ENCODE data around the gene DUSP23. TPM values are rescaled to one million over a fixed set of nuclear protein-coding genes. Genes with fewer than 3 reads are reported as not detected.

DUSP23 gene
- total and polyA plus RNA-seq, 4 experiments from 2014 or later, result 14.5 to 73.8 (median 30.3) TPM

DNA sequence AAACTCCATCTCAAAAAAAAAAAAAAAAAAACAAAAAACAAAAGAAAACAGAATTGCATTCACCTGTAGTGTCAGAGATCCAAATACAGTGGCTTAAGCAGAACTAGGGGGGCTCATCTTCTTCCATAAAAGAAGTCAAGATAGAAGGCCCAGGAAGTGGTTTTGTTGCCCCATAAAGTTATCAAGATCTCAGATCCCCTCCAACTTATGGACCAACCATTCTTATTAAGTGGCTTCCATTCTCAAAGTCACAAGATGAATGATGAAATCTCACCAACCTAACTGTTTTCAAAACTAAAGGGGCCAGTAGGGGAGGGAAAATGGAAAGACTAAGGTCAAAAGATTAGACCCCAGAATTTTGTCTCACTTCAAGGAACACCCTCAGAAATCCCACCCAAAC is 30.1 kb upstream of the DUSP23 start:
- Histone ChIP-seq H3K27ac (ENCODE audit: low read depth, low read length) (no peak overlapping the region), H3K4me1 (ENCODE audit: insufficient read depth, low read length) (no peaks in the 10 kb centered on the region), H3K9me3 (ENCODE audit: control insufficient read depth in 1 of 2, low read length in 2 of 2) (no peaks in the 10 kb centered on the region), H3K36me3 (ENCODE audit: insufficient read depth, low read length) (no peaks in the 10 kb centered on the region), H3K4me3 (ENCODE audit: low read length in 2 of 2) (no peak overlapping the region), H3K27me3 (ENCODE audit: insufficient read depth, low read length) (no peaks in the 10 kb centered on the region)
- ChIA-PET CTCF (ENCODE audit: partially characterized antibody) (no interaction called here), POLR2A (ENCODE audit: partially characterized antibody) (no interaction called here)
- no peak overlapping the region for H3K27ac Mint-ChIP-seq
- no peaks in the 10 kb centered on the region for H3K4me1 Mint-ChIP-seq
- DNase-seq, result no peak
- H3K9me3 Mint-ChIP-seq, result no peaks in the 10 kb centered on the region
- peaks cover 7 to 10% of the 10 kb centered on the region in 2 donors for H3K27me3 Mint-ChIP-seq
- H3K4me3 Mint-ChIP-seq, result no peak overlapping the region
- intact Hi-C loops (cut with micrococcal nuclease), result no loop called here
- H3K36me3 Mint-ChIP-seq, result no peaks in the 10 kb centered on the region

GRCh38 chr1:159751031-159751430 is 29.7 kb upstream of the DUSP23 start:
- Mint-ChIP-seq H3K27me3 (peaks cover 9% of the 10 kb centered on the region in 2 donors), H3K9me3 (no peaks in the 10 kb centered on the region), H3K36me3 (no peaks in the 10 kb centered on the region), H3K4me1 (no peaks in the 10 kb centered on the region), H3K4me3 (no peak overlapping the region), H3K27ac (no peak overlapping the region)
- Histone ChIP-seq H3K4me1 (ENCODE audit: insufficient read depth, low read length) (no peaks in the 10 kb centered on the region), H3K27ac (ENCODE audit: low read depth, low read length) (no peak overlapping the region), H3K27me3 (ENCODE audit: insufficient read depth, low read length) (no peaks in the 10 kb centered on the region), H3K36me3 (ENCODE audit: insufficient read depth, low read length) (no peaks in the 10 kb centered on the region), H3K9me3 (ENCODE audit: control insufficient read depth in 1 of 2, low read length in 2 of 2) (no peaks in the 10 kb centered on the region), H3K4me3 (ENCODE audit: low read length in 2 of 2) (no peak overlapping the region)
- ChIA-PET CTCF (ENCODE audit: partially characterized antibody) (no interaction called here), POLR2A (ENCODE audit: partially characterized antibody) (no interaction called here)
- intact Hi-C loops (cut with micrococcal nuclease), result no loop called here
- DNase-seq, result no peak

GRCh38 chr1:159752135-159752580 is 28.6 kb upstream of the DUSP23 start:
- ChIA-PET POLR2A (ENCODE audit: partially characterized antibody) (no interaction called here), CTCF (ENCODE audit: partially characterized antibody) (no interaction called here)
- intact Hi-C loops (cut with micrococcal nuclease), result no loop called here
- H3K27ac Mint-ChIP-seq, result no peak overlapping the region
- Histone ChIP-seq H3K9me3 (ENCODE audit: control insufficient read depth in 1 of 2, low read length in 2 of 2) (no peaks in the 10 kb centered on the region), H3K27ac (ENCODE audit: low read depth, low read length) (no peak overlapping the region), H3K27me3 (ENCODE audit: insufficient read depth, low read length) (no peaks in the 10 kb centered on the region), H3K4me1 (ENCODE audit: insufficient read depth, low read length) (no peaks in the 10 kb centered on the region), H3K4me3 (ENCODE audit: low read length in 2 of 2) (no peak overlapping the region), H3K36me3 (ENCODE audit: insufficient read depth, low read length) (no peaks in the 10 kb centered on the region)
- H3K9me3 Mint-ChIP-seq, result no peaks in the 10 kb centered on the region
- no peak for DNase-seq
- H3K36me3 Mint-ChIP-seq, result no peaks in the 10 kb centered on the region
- H3K4me1 Mint-ChIP-seq, result no peaks in the 10 kb centered on the region
- peaks cover 9 to 14% of the 10 kb centered on the region in 2 donors for H3K27me3 Mint-ChIP-seq
- no peak overlapping the region for H3K4me3 Mint-ChIP-seq

DNA sequence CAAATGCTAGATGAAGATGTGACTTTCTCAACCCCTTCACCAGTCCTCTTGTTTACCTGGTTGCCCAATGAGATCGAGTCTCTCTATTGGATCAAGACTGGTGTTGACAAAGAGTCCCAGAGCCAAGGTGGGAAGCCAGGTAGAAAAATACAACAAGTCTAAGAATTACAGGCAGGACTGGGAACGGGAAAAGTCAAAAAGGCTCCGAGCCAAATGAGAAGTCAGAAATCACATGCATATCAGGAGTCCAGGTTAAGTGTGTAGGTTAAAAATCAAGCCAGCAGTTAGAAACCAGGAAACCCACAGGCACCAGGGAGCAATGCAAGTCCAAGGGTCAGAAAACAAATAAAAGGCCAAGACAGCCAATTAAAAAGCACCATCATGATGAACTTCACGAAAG is 27.4 kb upstream of the DUSP23 start:
- Histone ChIP-seq H3K9me3 (ENCODE audit: control insufficient read depth in 1 of 2, low read length in 2 of 2) (no peaks in the 10 kb centered on the region), H3K27ac (ENCODE audit: low read depth, low read length) (no peak overlapping the region), H3K36me3 (ENCODE audit: insufficient read depth, low read length) (no peaks in the 10 kb centered on the region), H3K4me3 (ENCODE audit: low read length in 2 of 2) (no peak overlapping the region), H3K4me1 (ENCODE audit: insufficient read depth, low read length) (no peaks in the 10 kb centered on the region), H3K27me3 (ENCODE audit: insufficient read depth, low read length) (no peaks in the 10 kb centered on the region)
- DNase-seq, result no peak
- intact Hi-C loops (cut with micrococcal nuclease), result no loop called here
- Mint-ChIP-seq H3K4me1 (no peaks in the 10 kb centered on the region), H3K27me3 (peaks cover 11 to 14% of the 10 kb centered on the region in 2 donors), H3K9me3 (no peaks in the 10 kb centered on the region), H3K4me3 (no peak overlapping the region), H3K36me3 (no peaks in the 10 kb centered on the region), H3K27ac (no peak overlapping the region)
- ChIA-PET CTCF (ENCODE audit: partially characterized antibody) (no interaction called here), POLR2A (ENCODE audit: partially characterized antibody) (no interaction called here)

DNA sequence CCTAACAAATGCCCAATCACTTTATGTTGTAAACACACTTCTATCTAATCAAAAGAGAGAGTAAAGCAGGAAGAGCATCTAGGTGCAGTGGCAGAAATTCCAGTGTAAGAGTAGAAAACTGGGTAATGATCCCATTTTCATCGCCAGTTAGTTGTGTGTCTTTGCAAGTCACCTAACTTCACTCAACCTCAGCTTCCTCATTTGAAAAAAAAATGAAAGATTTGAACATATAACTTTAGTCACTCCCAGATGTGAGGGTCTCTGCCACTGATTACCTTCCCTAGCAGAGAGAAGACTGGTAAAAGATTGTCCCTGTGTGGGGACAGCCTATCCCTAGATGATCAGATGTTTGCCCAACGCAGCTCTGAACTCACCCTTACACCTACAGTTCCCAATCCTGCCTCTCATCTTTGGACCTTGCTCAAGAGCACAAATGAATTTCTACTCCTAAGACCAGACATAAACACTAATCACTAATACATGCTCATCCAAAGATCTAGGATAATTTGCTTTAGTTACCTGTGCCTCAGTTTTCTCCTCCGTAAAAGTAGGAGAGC is 25.2 kb upstream of the DUSP23 start:
- DNase-seq, result no peak
- Mint-ChIP-seq H3K36me3 (no peaks in the 10 kb centered on the region), H3K27me3 (peaks cover 11 to 14% of the 10 kb centered on the region in 2 donors), H3K9me3 (no peaks in the 10 kb centered on the region), H3K4me1 (no peaks in the 10 kb centered on the region), H3K4me3 (no peak overlapping the region), H3K27ac (no peak overlapping the region)
- Histone ChIP-seq H3K9me3 (ENCODE audit: control insufficient read depth in 1 of 2, low read length in 2 of 2) (no peaks in the 10 kb centered on the region), H3K27me3 (ENCODE audit: insufficient read depth, low read length) (no peaks in the 10 kb centered on the region), H3K27ac (ENCODE audit: low read depth, low read length) (no peak overlapping the region), H3K36me3 (ENCODE audit: insufficient read depth, low read length) (no peaks in the 10 kb centered on the region), H3K4me3 (ENCODE audit: low read length in 2 of 2) (no peak overlapping the region), H3K4me1 (ENCODE audit: insufficient read depth, low read length) (no peaks in the 10 kb centered on the region)
- CTCF ChIA-PET (ENCODE audit: partially characterized antibody), result no interaction called here
- intact Hi-C loops (cut with micrococcal nuclease), result no loop called here
- POLR2A ChIA-PET (ENCODE audit: partially characterized antibody), result no interaction called here

- Mint-ChIP-seq H3K27ac (no peak overlapping the region), H3K36me3 (no peaks in the 10 kb centered on the region), H3K4me3 (no peak overlapping the region), H3K4me1 (no peaks in the 10 kb centered on the region), H3K27me3 (peaks cover 9 to 13% of the 10 kb centered on the region in 2 donors), H3K9me3 (peaks cover 0 to 2% (median 0%) of the 10 kb centered on the region in 8 donors)
- Histone ChIP-seq H3K4me3 (ENCODE audit: low read length in 2 of 2) (no peak overlapping the region), H3K36me3 (ENCODE audit: insufficient read depth, low read length) (no peaks in the 10 kb centered on the region), H3K27me3 (ENCODE audit: insufficient read depth, low read length) (no peaks in the 10 kb centered on the region), H3K4me1 (ENCODE audit: insufficient read depth, low read length) (no peaks in the 10 kb centered on the region), H3K27ac (ENCODE audit: low read depth, low read length) (no peak overlapping the region), H3K9me3 (ENCODE audit: control insufficient read depth in 1 of 2, low read length in 2 of 2) (no peaks in the 10 kb centered on the region)
- ChIA-PET CTCF (ENCODE audit: partially characterized antibody) (no interaction called here), POLR2A (ENCODE audit: partially characterized antibody) (no interaction called here)
- intact Hi-C loops (cut with micrococcal nuclease), result no loop called here
- no peak for DNase-seq
Measured at GRCh38 chr1:159756397-159756796, 24.4 kb upstream of the DUSP23 start.

DNA sequence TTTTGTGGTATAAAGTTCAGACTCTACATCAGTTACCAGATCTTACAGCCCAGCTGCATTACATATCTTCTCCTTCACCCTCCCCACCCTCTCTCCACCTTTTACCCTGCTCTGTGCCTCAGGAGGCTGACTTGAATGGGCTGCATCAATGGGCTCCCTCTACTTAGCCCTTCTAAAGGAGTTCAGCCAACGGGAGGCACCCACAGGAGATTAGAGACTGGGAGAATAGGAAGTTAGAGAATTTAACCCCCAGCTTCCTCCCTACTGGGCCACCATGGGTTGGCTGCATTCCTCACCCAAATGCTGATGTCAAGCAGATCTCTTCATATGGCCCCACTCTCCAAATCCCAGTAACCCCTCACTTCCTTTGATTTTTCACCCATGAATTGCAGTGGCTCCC is 17.1 kb upstream of the DUSP23 start:
- no peaks in the 10 kb centered on the region for H3K36me3 ChIP-seq (ENCODE audit: insufficient read depth, low read length)
- no peaks in the 10 kb centered on the region for H3K9me3 ChIP-seq (ENCODE audit: control insufficient read depth in 1 of 2, low read length in 2 of 2)
- Mint-ChIP-seq H3K9me3 (peaks cover 0 to 2% (median 0%) of the 10 kb centered on the region in 8 donors), H3K4me3 (no peak overlapping the region), H3K36me3 (no peaks in the 10 kb centered on the region), H3K4me1 (no peaks in the 10 kb centered on the region), H3K27ac (no peak overlapping the region), H3K27me3 (peaks cover 11 to 12% of the 10 kb centered on the region in 2 donors)
- no peaks in the 10 kb centered on the region for H3K27me3 ChIP-seq (ENCODE audit: insufficient read depth, low read length)
- ChIA-PET CTCF (ENCODE audit: partially characterized antibody) (no interaction called here), POLR2A (ENCODE audit: partially characterized antibody) (no interaction called here)
- H3K4me3 ChIP-seq (ENCODE audit: low read length in 2 of 2), result no peak overlapping the region
- intact Hi-C loops (cut with micrococcal nuclease), result no loop called here
- H3K27ac ChIP-seq (ENCODE audit: low read depth, low read length), result no peak overlapping the region
- DNase-seq, result no peak
- H3K4me1 ChIP-seq (ENCODE audit: insufficient read depth, low read length), result no peaks in the 10 kb centered on the region

DNA sequence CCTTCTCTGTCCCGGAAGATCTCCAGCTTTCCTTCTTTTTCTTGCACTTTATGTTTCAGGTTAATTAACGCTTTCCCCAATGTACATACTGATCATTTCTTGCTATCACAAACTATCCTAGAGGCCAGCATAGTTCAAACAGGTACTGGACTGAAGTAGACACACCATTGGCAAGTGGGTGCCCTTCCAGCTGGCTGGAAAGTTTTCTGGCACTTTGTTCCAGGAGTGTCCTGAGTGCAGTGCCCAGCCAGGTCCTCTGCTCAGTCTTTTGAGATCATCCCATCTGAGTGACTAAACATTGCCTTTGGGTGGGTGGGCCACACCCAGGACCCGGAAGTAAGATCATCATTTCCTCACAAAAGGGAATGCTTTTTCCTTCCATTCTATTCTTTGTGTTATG is 15.0 kb upstream of the DUSP23 start:
- intact Hi-C loops (cut with micrococcal nuclease), result no loop called here
- Mint-ChIP-seq H3K4me1 (no peaks in the 10 kb centered on the region), H3K36me3 (no peaks in the 10 kb centered on the region), H3K9me3 (peaks cover 0 to 2% (median 0%) of the 10 kb centered on the region in 8 donors), H3K4me3 (no peak overlapping the region), H3K27me3 (peaks cover 12 to 16% of the 10 kb centered on the region in 2 donors), H3K27ac (no peak overlapping the region)
- no peak for DNase-seq
- no peaks in the 10 kb centered on the region for H3K4me1 ChIP-seq (ENCODE audit: insufficient read depth, low read length)
- no peak overlapping the region for H3K4me3 ChIP-seq (ENCODE audit: low read length in 2 of 2)
- H3K36me3 ChIP-seq (ENCODE audit: insufficient read depth, low read length), result no peaks in the 10 kb centered on the region
- POLR2A ChIA-PET (ENCODE audit: partially characterized antibody), result no interaction called here
- H3K27ac ChIP-seq (ENCODE audit: low read depth, low read length), result no peak overlapping the region
- H3K27me3 ChIP-seq (ENCODE audit: insufficient read depth, low read length), result no peaks in the 10 kb centered on the region
- H3K9me3 ChIP-seq (ENCODE audit: control insufficient read depth in 1 of 2, low read length in 2 of 2), result no peaks in the 10 kb centered on the region
- CTCF ChIA-PET (ENCODE audit: partially characterized antibody), result no interaction called here

Data from CD4-positive, alpha-beta memory T cell (primary cell).